MG63 (cell line): ENCODE results near the gene ZC3H7B. TPM values are rescaled to one million over a fixed set of nuclear protein-coding genes. Genes with fewer than 3 reads are reported as not detected.
"Not testable (repeated sequence)": the region's sequence is repeated elsewhere in the genome, so short reads cannot be mapped to it uniquely, and the experiment has no call there.

Experiments used
- DNase-seq: peaks from one replicate; pipeline ENCODE4 v3.0.0-alpha.2; 2020
- H3K27me3 ChIP-seq: fragments of 250-450 bp; sonication (Bioruptor Pico); 2 replicates; pipeline ENCODE4 v1.5.1; 2020; ENCODE audit warnings: mild to moderate bottlenecking, moderate library complexity
- H3K36me3 ChIP-seq: fragments of 250-450 bp; sonication (Bioruptor Pico); 2 replicates; pipeline ENCODE4 v1.5.1; 2020; ENCODE audit warnings: mild to moderate bottlenecking, moderate library complexity
- H3K4me3 ChIP-seq: fragments of 250-450 bp; sonication (Bioruptor Pico); 2 replicates; pipeline ENCODE4 v1.5.1; 2020; ENCODE audit warnings: mild to moderate bottlenecking, moderate library complexity
- H3K9me3 ChIP-seq: fragments of 250-450 bp; sonication (Bioruptor Pico); 2 replicates; pipeline ENCODE4 v1.5.1; 2020; ENCODE audit warnings: mild to moderate bottlenecking, moderate library complexity
- total RNA-seq: library from RNA; depleted of rRNA; stranded (reverse); fragments of >200 nt; shearing (Covaris generic); gene quantifications from 2 replicates; pipeline ENCODE4 v1.2.3, GENCODE V29; 2014; ENCODE audit warnings: low replicate concordance

Gene ZC3H7B
- total RNA-seq, 1 experiment from 2014 or later: 43.0 TPM

DNA sequence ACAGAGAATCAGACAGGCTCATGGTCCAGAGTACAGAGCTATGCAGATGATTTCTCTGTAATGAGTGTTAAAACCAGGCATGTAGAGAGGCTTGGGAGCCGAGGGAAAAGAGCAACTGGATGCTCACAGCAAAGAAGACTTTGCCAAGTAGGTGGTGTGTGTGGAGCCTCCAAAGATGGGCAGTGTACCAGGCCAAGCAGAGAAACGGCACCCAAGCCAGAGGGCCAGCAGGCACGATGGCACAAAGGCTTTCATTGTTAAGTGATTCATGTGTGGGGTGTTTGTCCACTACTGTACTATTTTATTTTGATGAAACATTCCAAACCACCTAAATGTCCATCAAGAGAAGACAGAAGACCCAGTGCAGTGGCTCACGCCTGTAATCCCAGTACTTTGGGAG lies 26.5 kb upstream of the ZC3H7B start:
- Histone ChIP-seq H3K4me3 (no peak overlapping the region), H3K36me3 (peaks cover 88% of the 10 kb centered on the region), H3K9me3 (no peaks in the 10 kb centered on the region), H3K27me3 (no peaks in the 10 kb centered on the region)
- no peak for DNase-seq

GRCh38 chr22:41280065-41280464 lies 21.3 kb upstream of the ZC3H7B start:
- Histone ChIP-seq H3K9me3 (no peaks in the 10 kb centered on the region), H3K36me3 (peaks cover 91% of the 10 kb centered on the region), H3K27me3 (no peaks in the 10 kb centered on the region), H3K4me3 (no peak overlapping the region)
- no peak for DNase-seq

GRCh38 chr22:41280854-41281253 lies 20.5 kb upstream of the ZC3H7B start:
- no peak overlapping the region for H3K4me3 ChIP-seq
- DNase-seq: no peak
- H3K36me3 ChIP-seq: peaks cover 88% of the 10 kb centered on the region

GRCh38 chr22:41284465-41284864 lies 16.9 kb upstream of the ZC3H7B start:
- DNase-seq: no peak
- Histone ChIP-seq H3K9me3 (no peaks in the 10 kb centered on the region), H3K4me3 (peak overlapping the region; percentile 87), H3K36me3 (peaks cover 55% of the 10 kb centered on the region), H3K27me3 (no peaks in the 10 kb centered on the region)

More at GRCh38 chr22:41280854-41281253, 20.5 kb upstream of the ZC3H7B start:
- H3K27me3 ChIP-seq: no peaks in the 10 kb centered on the region
- no peaks in the 10 kb centered on the region for H3K9me3 ChIP-seq

GRCh38 chr22:41285441-41285819 lies 15.9 kb upstream of the ZC3H7B start:
- H3K9me3 ChIP-seq: no peaks in the 10 kb centered on the region
- H3K27me3 ChIP-seq: no peaks in the 10 kb centered on the region
- H3K36me3 ChIP-seq: peaks cover 51% of the 10 kb centered on the region
- DNase-seq: peak; percentile 90
- H3K4me3 ChIP-seq: peak overlapping the region; percentile 87

DNA sequence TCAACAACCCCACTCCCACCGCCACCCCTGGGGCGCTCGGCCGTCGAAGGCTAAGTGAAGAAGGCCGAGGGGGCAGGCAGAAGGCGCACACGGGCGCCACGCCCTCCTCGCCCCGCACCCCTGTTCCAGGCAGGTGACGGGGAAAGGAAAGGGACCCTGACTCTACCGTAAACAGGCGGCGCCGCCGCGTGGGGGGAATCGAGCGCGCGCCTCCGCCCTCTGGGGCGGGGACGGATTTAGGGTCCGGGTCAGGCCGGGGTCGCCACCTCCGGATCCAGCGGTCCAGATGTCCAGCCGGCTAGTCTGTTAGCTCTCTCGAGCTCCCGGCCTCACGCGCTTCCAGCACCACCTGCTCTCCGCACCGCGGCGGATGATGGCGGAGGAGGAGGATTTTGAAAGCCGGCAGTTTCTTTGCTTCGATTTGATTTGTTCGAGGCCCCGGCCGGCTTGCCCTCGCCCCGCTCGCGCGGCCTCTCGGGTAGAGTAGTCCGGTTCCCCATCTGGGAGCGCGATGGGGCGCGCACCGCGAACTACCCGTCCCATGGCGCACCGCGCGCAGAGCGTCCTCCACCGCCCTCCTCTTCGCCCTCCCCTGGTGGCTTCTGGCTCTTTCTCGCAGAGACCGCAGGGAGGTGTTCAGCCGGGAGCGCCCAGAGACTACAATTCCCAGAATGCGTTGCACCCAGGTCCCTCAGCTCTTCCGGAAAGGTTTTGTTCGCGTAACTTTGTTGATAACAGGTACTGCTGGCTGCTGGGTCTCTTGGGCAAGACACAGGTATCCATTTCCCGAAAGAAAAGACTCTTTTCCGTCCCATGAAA lies 15.3 kb upstream of the ZC3H7B start, which contains the start of gene RANGAP1:
Gene RANGAP1 (minus strand): TSS at position 368 of the 819 bp plus-strand sequence. CDS start 5,143 bp downstream, outside the sequence.
- H3K9me3 ChIP-seq: no peaks in the 10 kb centered on the region
- peak; percentile 99 for DNase-seq
- peaks cover 45% of the 10 kb centered on the region for H3K36me3 ChIP-seq
- peak within 1 kb of the TSS; percentile 87 for H3K4me3 ChIP-seq
- H3K27me3 ChIP-seq: no peaks in the 10 kb centered on the region

- Histone ChIP-seq H3K9me3 (no peaks in the 10 kb centered on the region), H3K36me3 (peaks cover 39% of the 10 kb centered on the region), H3K27me3 (no peaks in the 10 kb centered on the region), H3K4me3 (peak overlapping the region; percentile 87)
- no peak for DNase-seq
Measured at GRCh38 chr22:41286639-41287091, 14.7 kb upstream of the ZC3H7B start.

DNA sequence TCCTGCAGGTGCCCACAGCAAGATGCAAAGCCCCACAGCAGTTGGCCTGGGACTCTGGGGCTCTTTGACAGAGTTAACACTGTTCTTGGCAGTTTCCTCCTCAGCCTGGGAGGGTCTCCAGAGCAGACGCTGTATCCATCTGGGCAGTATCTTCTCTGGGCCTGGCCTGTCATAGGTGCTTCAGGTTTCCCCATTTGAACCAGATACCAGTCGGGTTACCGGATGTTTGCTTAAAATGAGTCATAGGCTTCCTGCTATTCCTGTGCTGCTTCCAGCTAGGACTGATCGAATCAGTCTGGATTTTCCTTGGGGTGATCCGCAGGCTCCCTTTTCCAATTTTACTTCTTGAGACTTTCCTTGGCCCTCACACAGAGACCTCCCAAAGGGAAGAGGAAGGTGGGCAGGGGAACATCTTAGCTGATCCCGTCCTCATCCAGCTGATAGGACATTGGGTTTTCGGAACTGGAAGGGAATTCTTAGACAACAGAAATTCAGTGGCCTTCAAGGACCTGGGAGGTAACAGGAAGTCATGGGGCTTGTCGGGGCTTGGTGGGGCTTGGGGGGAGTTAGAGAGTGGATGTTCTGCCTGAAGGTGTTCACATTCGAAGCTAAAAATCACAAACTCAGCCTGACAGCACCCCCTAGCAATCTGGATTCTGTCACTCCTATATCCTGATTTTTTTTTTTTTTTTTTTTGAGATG lies 12.9 kb upstream of the ZC3H7B start:
- DNase-seq: peak; percentile 81
- Histone ChIP-seq H3K36me3 (peaks cover 22% of the 10 kb centered on the region), H3K4me3 (no peak overlapping the region), H3K9me3 (no peaks in the 10 kb centered on the region), H3K27me3 (no peaks in the 10 kb centered on the region)

DNA sequence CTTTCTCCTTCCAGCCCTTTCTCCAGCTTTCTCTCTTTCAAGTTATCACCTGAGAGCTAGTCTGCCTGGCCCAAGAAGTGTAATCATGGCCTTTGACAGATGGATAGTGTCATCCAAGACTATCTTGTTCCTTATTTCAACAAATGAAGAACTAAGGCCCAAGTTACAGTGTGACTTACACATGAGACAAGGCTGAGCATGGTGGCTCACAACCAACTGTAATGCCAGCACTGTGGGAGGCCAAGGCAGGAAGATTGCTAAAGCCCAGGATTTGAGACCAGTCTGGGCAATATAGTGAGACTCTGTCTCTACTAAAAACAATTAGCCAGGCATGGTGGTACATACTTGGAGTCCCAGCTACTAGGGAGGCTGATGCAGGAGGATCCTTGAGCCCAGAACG lies 11.7 kb upstream of the ZC3H7B start:
- Histone ChIP-seq H3K27me3 (no peaks in the 10 kb centered on the region), H3K36me3 (peaks cover 9% of the 10 kb centered on the region), H3K4me3 (no peak overlapping the region), H3K9me3 (no peaks in the 10 kb centered on the region)
- DNase-seq: peak; percentile 76

DNA sequence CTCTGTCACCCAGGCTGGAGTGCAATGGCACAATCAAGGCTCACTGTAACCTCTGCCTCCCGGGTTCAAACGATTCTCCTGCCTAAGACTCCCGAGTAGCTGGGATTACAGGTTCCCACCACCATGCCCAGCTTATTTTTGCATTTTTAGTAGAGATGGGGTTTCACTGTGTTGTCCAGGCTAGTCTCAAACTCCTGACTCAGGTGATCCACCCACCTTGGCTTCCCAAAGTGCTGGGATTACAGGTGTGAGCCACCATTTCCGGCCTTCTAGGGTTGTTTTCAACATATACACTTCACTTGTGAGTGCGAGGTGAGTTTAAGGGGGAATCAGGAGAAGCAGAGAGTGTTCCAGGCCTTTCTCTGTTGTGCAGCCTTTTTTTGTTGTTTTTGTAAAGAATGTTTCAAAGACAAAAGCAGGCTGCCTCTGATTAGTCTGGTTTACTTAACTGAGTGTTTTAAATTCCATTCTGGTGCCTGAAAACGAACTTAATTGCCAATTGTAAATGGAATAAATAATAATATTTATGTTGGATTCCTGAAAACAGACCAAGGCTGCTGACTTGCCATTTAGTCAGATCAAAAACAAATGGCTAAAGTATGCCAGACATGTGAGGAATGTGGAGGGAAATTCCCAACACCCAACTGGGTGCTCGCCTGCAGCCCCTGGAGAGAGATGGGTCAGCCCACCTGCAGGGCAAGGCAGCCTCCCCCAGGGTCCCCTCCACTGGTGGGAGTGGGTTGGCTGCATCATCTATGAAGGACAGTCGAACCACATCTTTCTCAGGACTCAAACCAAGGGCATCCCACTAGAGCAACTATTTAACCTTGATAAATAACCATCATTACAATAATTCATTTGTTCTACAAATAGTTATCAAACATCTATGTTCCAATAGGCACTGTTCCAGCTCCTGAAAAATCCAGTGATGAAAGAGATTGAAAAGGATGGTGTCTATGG lies 10.8 kb upstream of the ZC3H7B start:
- DNase-seq: peak; percentile 89
- Histone ChIP-seq H3K4me3 (no peak overlapping the region), H3K9me3 (no peaks in the 10 kb centered on the region), H3K27me3 (no peaks in the 10 kb centered on the region), H3K36me3 (peaks cover 3% of the 10 kb centered on the region)

DNA sequence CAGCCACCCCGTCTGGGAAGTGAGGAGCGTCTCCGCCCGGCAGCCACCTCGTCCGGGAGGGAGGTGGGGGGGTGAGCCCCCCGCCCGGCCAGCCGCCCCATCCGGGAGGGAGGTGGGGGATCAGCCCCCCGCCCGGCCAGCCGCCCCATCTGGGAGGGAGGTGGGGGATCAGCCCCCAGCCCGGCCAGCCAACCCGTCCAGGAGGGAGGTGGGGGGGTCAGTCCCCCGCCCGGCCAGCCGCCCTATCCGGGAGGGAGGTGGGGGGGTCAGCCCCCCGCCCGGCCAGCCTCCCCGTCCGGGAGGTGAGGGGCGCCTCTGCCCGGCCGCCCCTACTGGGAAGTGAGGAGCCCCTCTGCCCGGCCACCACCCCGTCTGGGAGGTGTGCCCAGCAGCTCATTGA lies 6.5 kb upstream of the ZC3H7B start:
- H3K9me3 ChIP-seq, H3K27me3 ChIP-seq: not testable (repeated sequence)
- DNase-seq: peak; percentile 77
- Histone ChIP-seq H3K36me3 (peaks cover 24% of the 10 kb centered on the region), H3K4me3 (peak overlapping the region; percentile 46)

DNA sequence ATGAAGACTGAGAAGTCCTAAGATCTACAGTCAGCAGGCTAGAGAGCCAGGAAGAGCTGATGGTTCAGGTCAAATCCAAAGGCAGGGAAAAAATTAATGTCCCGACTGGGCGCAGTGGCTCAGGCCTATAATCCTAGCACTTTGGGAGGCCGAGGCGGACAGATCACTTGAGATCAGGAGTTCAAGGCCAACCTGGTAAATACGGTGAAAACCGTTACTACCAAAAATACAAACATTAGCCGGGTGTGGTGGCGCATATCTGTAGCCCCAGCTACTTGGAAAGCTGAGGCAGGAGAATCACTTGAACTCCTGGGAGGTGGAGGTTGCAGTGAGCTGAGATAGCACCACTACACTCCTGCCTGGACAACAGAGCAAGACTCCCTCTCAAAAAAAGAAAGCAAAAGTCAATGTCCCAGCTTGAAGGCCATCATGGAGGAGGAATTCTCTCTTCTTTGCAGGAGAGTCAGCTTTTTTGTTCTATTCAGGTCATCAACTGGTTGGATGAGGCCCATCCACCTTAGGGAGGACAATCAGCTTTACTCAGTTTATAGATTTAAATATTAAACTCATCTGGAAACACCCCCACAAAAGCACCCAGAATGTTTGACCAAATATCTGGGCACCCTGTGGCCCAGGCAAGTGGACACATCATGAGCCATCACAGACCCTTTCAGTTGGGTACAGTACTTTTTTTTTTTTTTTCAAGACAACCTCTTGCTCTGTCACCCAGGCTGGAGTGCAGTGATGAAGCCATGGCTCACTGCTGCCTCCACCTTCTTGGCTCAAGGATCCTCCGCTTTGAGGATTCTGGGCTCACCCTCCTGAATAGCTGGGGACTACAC lies 4.3 kb upstream of the ZC3H7B start:
- Histone ChIP-seq H3K9me3 (no peaks in the 10 kb centered on the region), H3K36me3 (peaks cover 26% of the 10 kb centered on the region), H3K4me3 (no peak overlapping the region), H3K27me3 (no peaks in the 10 kb centered on the region)
- DNase-seq: no peak

DNA sequence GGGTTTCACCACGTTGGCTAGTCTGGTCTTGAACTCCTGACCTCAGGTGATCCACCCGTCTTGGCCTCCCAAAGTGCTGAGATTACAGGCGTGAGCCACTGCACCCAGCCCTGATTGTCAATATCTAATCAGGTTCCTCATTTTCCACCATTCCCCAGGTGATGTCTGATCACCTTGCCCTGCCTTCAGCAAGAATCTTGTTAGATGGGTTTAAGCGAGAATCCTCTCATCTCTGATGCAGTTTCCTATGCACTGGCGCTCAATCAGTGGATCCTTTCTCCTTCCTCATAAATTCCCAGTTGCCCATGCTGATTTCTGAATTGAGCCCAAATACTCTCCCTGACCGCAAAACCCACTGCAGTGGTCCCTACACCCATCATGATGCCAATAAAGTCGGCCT lies 664 bp upstream of the ZC3H7B start:
- DNase-seq: no peak
- Histone ChIP-seq H3K36me3 (peaks cover 44% of the 10 kb centered on the region), H3K4me3 (peak overlapping the region; percentile 82)

DNA sequence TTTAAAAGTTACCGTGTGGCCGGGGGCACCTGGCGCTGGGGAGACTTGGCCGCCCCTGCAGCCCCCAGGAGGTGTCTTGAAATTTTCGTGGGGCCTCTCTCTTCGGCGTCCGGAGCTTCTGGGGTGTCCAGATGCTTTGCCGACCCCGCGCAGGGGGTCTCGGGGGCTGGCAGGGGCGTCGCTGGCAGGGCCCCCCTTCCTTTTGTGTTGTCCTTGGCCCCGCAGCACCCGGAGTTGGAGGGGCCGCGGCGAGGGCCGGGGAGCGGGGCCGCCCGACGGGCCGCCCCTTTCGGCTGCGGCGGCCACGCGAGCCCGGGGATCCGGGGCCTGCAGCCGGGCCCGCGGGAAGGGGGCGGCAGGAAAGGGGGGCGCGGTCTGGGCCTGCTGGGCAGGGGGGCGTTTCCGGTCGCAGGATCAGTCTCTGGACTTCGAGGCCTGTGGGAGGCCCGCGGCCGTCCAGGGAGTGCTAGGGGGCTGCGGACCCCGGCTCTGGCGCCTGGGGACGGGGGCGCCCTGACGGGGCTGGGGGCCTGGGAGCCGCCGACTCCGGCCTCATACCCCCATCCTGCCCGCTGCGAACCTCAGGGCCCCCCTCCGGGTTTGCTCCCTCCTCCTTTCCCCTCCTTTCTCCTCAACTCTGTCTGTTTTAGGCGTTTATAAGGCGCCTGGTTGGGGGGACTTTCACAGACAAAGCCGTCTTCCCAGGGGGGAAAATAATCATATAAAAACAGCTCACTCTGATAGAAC lies 869 bp downstream of the ZC3H7B start:
- DNase-seq: peak; percentile 36
- H3K36me3 ChIP-seq: peaks cover 46% of the 10 kb centered on the region
- H3K27me3 ChIP-seq: no peaks in the 10 kb centered on the region
- H3K4me3 ChIP-seq: peak overlapping the region; percentile 82
- 0 out of 2 replicates have a peak, but pooled peaks cover 2% of the 10 kb centered on the region for H3K9me3 ChIP-seq

More for the DNA sequence above, 664 bp upstream of the ZC3H7B start:
- Histone ChIP-seq H3K27me3 (no peaks in the 10 kb centered on the region), H3K9me3 (no peaks in the 10 kb centered on the region)

- no peak for DNase-seq
- Histone ChIP-seq H3K36me3 (peaks cover 52% of the 10 kb centered on the region), H3K27me3 (no peaks in the 10 kb centered on the region), H3K9me3 (0 out of 2 replicates have a peak, but pooled peaks cover 2% of the 10 kb centered on the region), H3K4me3 (peak overlapping the region; percentile 82)
Measured at GRCh38 chr22:41302811-41303210, 1.5 kb downstream of the ZC3H7B start.
